ENCODE data around the gene ATP5PB.

DNA sequence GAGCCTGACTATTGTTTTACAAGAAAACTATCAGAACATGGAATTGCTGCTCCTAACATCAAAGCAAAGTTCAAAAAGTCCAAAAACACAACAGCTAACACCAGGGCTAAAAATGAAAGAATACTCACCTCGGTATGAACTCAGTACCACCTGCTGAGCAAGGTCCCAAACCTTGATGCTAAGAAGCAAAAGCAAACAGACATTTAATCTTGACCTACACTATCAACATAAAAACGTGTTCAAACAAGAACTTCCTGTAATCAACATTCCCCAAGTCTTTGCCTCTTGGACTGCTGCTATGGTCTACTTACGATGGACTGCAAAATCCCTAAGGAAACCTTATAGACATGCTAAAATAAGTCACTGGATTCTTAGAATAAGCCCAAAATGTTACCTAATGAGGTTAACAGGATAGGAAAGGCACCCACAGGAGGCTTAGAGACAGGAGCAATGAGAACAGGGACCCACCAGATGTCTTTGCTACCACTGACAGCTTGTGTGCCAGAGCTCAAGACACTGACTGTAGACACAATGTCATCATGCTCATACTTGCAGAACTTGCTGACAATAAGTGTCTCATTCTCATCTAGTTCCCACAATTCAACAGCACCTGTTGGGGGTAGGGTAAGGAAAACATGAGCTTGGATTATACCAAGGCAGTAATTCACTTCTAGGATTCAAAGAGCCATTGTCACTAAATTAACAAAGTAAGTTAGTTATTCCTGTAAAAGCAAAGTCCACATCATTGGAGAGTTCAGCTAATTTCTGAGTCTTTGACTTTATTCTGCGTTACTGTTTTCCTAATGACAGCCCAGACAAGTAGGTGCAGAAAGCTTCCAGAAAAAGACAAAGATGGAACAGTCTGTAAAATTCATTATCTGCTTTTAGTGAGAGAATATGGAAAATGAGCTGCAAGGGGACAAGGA lies 2.0 kb upstream of the ATP5PB start:
- TF ChIP-seq CTCF (conservative IDR thresholded peaks at IDR 0.05) = no peak
- TF ChIP-seq ZFX (IDR thresholded peaks at IDR 0.05) = no peak

All from C4-2B (cell line).